IMR-90 (cell line): ENCODE data around the gene TMPRSS6. TPM values are rescaled to one million over a fixed set of nuclear protein-coding genes. Genes with fewer than 3 reads are reported as not detected.

Experiments
- ATAC-seq: fragments of 200-7000 bp; cut with Tn5 transposase; 2 replicates; pipeline ENCODE4 v1.9.1; 2020; ENCODE audit warnings: low read depth, mild to moderate bottlenecking, moderate library complexity
- BruUV-seq: library from RNA; stranded (reverse); fragments of 400-500 nt; replicated peaks from 2 replicates; lab custom pipeline; 2021; lab: Mats Ljungman, UMichigan
- CTCF ChIA-PET: fragments of 300-600 bp; formaldehyde crosslinking; extraction: SDS; loops from one replicate; lab custom pipeline; 2021; ENCODE audit warnings: antibody characterized with exemption; lab: Yijun Ruan, JAX
- POLR2A ChIA-PET: fragments of 300-600 bp; sonication (Branson Sonifier 250); formaldehyde crosslinking; loops from one replicate; lab custom pipeline; 2022; ENCODE audit warnings: antibody characterized with exemption; ENCODE audit not compliant: unreplicated experiment; lab: Charles Lee
- DNase-seq: peaks from one replicate; pipeline ENCODE4 v3.0.0; 2013
- H2AFZ ChIP-seq: replicated peaks from 2 replicates; pipeline ENCODE3; 2013; ENCODE audit warnings: low read length, mild to moderate bottlenecking; ENCODE audit not compliant: poor library complexity
- H2AK5ac ChIP-seq: 2 replicates; pipeline ENCODE4 v1.6.1; 2013; ENCODE audit warnings: low read depth, low read length, inconsistent platforms
- H2AK9ac ChIP-seq: replicated peaks from 2 replicates; pipeline ENCODE3; 2013; ENCODE audit warnings: mild to moderate bottlenecking, low read depth, low read length, moderate library complexity; ENCODE audit not compliant: poor library complexity
- H2BK120ac ChIP-seq: 2 replicates; pipeline ENCODE4 v1.6.1; 2013; ENCODE audit warnings: low read depth, low read length, inconsistent platforms
- H2BK15ac ChIP-seq: 3 replicates; pipeline ENCODE4 v1.6.1; 2013; ENCODE audit warnings: low read depth, low read length, inconsistent platforms
- H2BK20ac ChIP-seq: 2 replicates; pipeline ENCODE4 v1.6.1; 2013; ENCODE audit warnings: low read depth, mild to moderate bottlenecking, inconsistent platforms, low read length, moderate library complexity
- H2BK5ac ChIP-seq: 2 replicates; pipeline ENCODE4 v1.6.1; 2013; ENCODE audit warnings: mild to moderate bottlenecking, low read depth, low read length, inconsistent platforms; ENCODE audit not compliant: poor library complexity, severe bottlenecking
- H3K14ac ChIP-seq: replicated peaks from 2 replicates; pipeline ENCODE4 v1.6.1; 2013; ENCODE audit warnings: low read depth, low read length, inconsistent platforms
- H3K18ac ChIP-seq: 2 replicates; pipeline ENCODE4 v1.6.1; 2013; ENCODE audit warnings: low read depth, low read length, control low read depth
- H3K23ac ChIP-seq: 2 replicates; pipeline ENCODE4 v1.6.1; 2013; ENCODE audit warnings: low read depth, low read length, inconsistent platforms
- H3K27ac ChIP-seq: 2 replicates; pipeline ENCODE4 v1.5.1; 2013; ENCODE audit warnings: mild to moderate bottlenecking, control low read depth, low read length; ENCODE audit not compliant: insufficient read depth
- H3K27me3 ChIP-seq: 2 replicates; pipeline ENCODE4 v1.6.1; 2013; ENCODE audit warnings: low read length; ENCODE audit not compliant: control insufficient read depth, insufficient read depth
- H3K36me3 ChIP-seq: 2 replicates; pipeline ENCODE4 v1.6.1; 2013; ENCODE audit warnings: low read length, mixed read lengths; ENCODE audit not compliant: control insufficient read depth, insufficient read depth
- H3K4ac ChIP-seq: 2 replicates; pipeline ENCODE4 v1.6.1; 2013; ENCODE audit warnings: low read depth, low read length, inconsistent platforms
- H3K4me1 ChIP-seq: 2 replicates; pipeline ENCODE4 v1.6.1; 2013; ENCODE audit warnings: low read length, mixed read lengths; ENCODE audit not compliant: control insufficient read depth, insufficient read depth
- H3K4me2 ChIP-seq: 2 replicates; pipeline ENCODE4 v1.6.1; 2013; ENCODE audit warnings: low read depth, mild to moderate bottlenecking, control low read depth, low read length, moderate library complexity
- H3K4me3 ChIP-seq: 2 replicates; pipeline ENCODE4 v1.5.1; 2013; ENCODE audit warnings: low read depth, mild to moderate bottlenecking, control low read depth, low read length, moderate library complexity; ENCODE audit not compliant: insufficient read depth
- H3K56ac ChIP-seq: 2 replicates; pipeline ENCODE4 v1.6.1; 2013; ENCODE audit warnings: low read length, inconsistent platforms; ENCODE audit not compliant: insufficient read depth; ENCODE audit errors: extremely low read depth
- H3K79me1 ChIP-seq, 2 experiments: 2 replicates each; pipeline ENCODE4 v1.6.1; 2013; ENCODE audit warnings: low read length in 2 of 2, inconsistent platforms in 1 of 2, low read depth in 1 of 2
- H3K9ac ChIP-seq: 2 replicates; pipeline ENCODE4 v1.6.1; 2013; ENCODE audit warnings: low read depth, low read length, control low read depth
- H3K9me1 ChIP-seq: 2 replicates; pipeline ENCODE4 v1.6.1; 2013; ENCODE audit warnings: low read length, inconsistent platforms; ENCODE audit not compliant: insufficient read depth
- H3K9me3 ChIP-seq: 2 replicates; pipeline ENCODE4 v1.6.1; 2013; ENCODE audit warnings: low read length; ENCODE audit not compliant: control insufficient read depth, insufficient read depth
- H4K20me1 ChIP-seq: 2 replicates; pipeline ENCODE4 v1.6.1; 2013; ENCODE audit warnings: low read length, inconsistent platforms; ENCODE audit not compliant: insufficient read depth
- H4K5ac ChIP-seq: 2 replicates; pipeline ENCODE4 v1.6.1; 2013; ENCODE audit warnings: mild to moderate bottlenecking, low read depth, low read length, control low read depth
- H4K8ac ChIP-seq, 2 experiments: 2 replicates each; pipeline ENCODE4 v1.6.1; 2013; ENCODE audit warnings: low read depth in 2 of 2, low read length in 2 of 2, control low read depth in 1 of 2, inconsistent platforms in 1 of 2
- H4K91ac ChIP-seq: 2 replicates; pipeline ENCODE4 v1.6.1; 2013; ENCODE audit warnings: low read depth, low read length, inconsistent platforms; ENCODE audit not compliant: insufficient read depth
- BHLHE40 ChIP-seq: fragments of 150-350 bp; IDR thresholded peaks from 2 replicates; pipeline ENCODE4 v1.6.1; 2016; ENCODE audit warnings: mild to moderate bottlenecking, low read depth, low read length
- CEBPB ChIP-seq: IDR thresholded peaks from 2 replicates; pipeline ENCODE4 v1.6.1; 2012; ENCODE audit warnings: low read depth, low read length, improper control_type of control experiment
- CHD1 ChIP-seq: IDR thresholded peaks from 2 replicates; pipeline ENCODE4 v1.6.1; 2012; ENCODE audit warnings: low read depth, low read length, improper control_type of control experiment
- FOS ChIP-seq: fragments of 150-350 bp; IDR thresholded peaks from 2 replicates; pipeline ENCODE4 v1.6.1; 2016; ENCODE audit warnings: low read depth, low read length
- MAFK ChIP-seq: IDR thresholded peaks from 2 replicates; pipeline ENCODE4 v1.6.1; 2012; ENCODE audit warnings: low read depth, low read length, improper control_type of control experiment
- MAZ ChIP-seq: IDR thresholded peaks from 2 replicates; pipeline ENCODE4 v1.6.1; 2012; ENCODE audit warnings: low read depth, mild to moderate bottlenecking, low read length, improper control_type of control experiment, moderate library complexity, borderline replicate concordance
- MXI1 ChIP-seq: IDR thresholded peaks from 2 replicates; pipeline ENCODE4 v1.6.1; 2012; ENCODE audit warnings: low read depth, mild to moderate bottlenecking, low read length, moderate library complexity, borderline replicate concordance
- NFE2L2 ChIP-seq: fragments of 150-350 bp; IDR thresholded peaks from 2 replicates; pipeline ENCODE4 v1.6.1; 2016; ENCODE audit warnings: low read depth, mild to moderate bottlenecking, low read length
- POLR2A ChIP-seq: IDR thresholded peaks from 2 replicates; pipeline ENCODE4 v1.6.1; 2012; ENCODE audit warnings: mild to moderate bottlenecking, low read depth, low read length
- RAD21 ChIP-seq: IDR thresholded peaks from 2 replicates; pipeline ENCODE4 v1.6.1; 2012; ENCODE audit warnings: low read length, improper control_type of control experiment
- RCOR1 ChIP-seq: IDR thresholded peaks from 2 replicates; pipeline ENCODE4 v1.6.1; 2012; ENCODE audit warnings: mild to moderate bottlenecking, low read length, improper control_type of control experiment; ENCODE audit not compliant: insufficient replicate concordance
- RFX5 ChIP-seq: IDR thresholded peaks from 2 replicates; pipeline ENCODE4 v1.8.0; 2012; ENCODE audit warnings: low read depth, mild to moderate bottlenecking, low read length, moderate library complexity
- SMC3 ChIP-seq: fragments of 150-350 bp; IDR thresholded peaks from 2 replicates; pipeline ENCODE4 v1.6.1; 2016; ENCODE audit warnings: low read depth, mild to moderate bottlenecking, antibody characterized with exemption, low read length, moderate library complexity
- WGBS, 2 experiments: methylation state at CpG; one replicate each; pipeline versions ENCODE4 v1.1.5 to v1.1.7; 2013; ENCODE audit warnings: missing lambda C conversion rate in 2 of 2; ENCODE audit not compliant: insufficient read length in 1 of 2; ENCODE audit errors: extremely low coverage in 2 of 2; 5-methylcytosine and 5-hydroxymethylcytosine counted together
- dilution Hi-C: fragments of 300-500 bp; cut with HindIII; formaldehyde crosslinking; loops from one replicate; pipeline ENCODE4 v1.14.3; 2018; ENCODE audit warnings: low sequenced_read_pairs; ENCODE audit not compliant: unreplicated experiment
- in situ Hi-C: fragments of 300-500 bp; cut with MboI; formaldehyde crosslinking; loops from 3 replicates; pipeline ENCODE4 v1.14.3; 2019; ENCODE audit warnings: low sequenced_read_pairs, inconsistent platforms, mixed read lengths
- intact Hi-C: fragments of 100-400 bp; cut with micrococcal nuclease; formaldehyde crosslinking; loops from 2 replicates; pipeline ENCODE4 v1.10.0; 2022
- polyA plus RNA-seq, 3 experiments: library from polyadenylated mRNA; depleted of rRNA; stranded (reverse); fragments of >200 nt; gene quantifications; 2 replicates each; pipeline ENCODE4 v1.2.3, GENCODE V29; 2012; ENCODE audit warnings: low replicate concordance in 1 of 3
- total RNA-seq: library from RNA; depleted of rRNA; stranded (reverse); fragments of >200 nt; gene quantifications from 2 replicates; pipeline ENCODE4 v1.2.3, GENCODE V29; 2012
- TF ChIP-seq, protein P1 (sequence below): conservative IDR thresholded peaks from 2 replicates; pipeline ENCODE4 v1.5.1; 2012; ENCODE audit warnings: mild to moderate bottlenecking, low read depth, low read length, improper control_type of control experiment
- TF ChIP-seq, protein P2 (sequence below): fragments of 150-350 bp; IDR thresholded peaks from 2 replicates; pipeline ENCODE4 v1.6.1; 2017; ENCODE audit warnings: mild to moderate bottlenecking, antibody characterized with exemption, low read length, low read depth
- TF ChIP-seq, protein P3 (sequence below): fragments of 150-350 bp; IDR thresholded peaks from 2 replicates; pipeline ENCODE4 v1.6.1; 2016; ENCODE audit warnings: low read depth, mild to moderate bottlenecking, low read length, moderate library complexity, borderline replicate concordance

The TMPRSS6 gene
- total and polyA plus RNA-seq, 2 of the 4 experiments (the other 2 are of a cell fraction), result not detected

DNA sequence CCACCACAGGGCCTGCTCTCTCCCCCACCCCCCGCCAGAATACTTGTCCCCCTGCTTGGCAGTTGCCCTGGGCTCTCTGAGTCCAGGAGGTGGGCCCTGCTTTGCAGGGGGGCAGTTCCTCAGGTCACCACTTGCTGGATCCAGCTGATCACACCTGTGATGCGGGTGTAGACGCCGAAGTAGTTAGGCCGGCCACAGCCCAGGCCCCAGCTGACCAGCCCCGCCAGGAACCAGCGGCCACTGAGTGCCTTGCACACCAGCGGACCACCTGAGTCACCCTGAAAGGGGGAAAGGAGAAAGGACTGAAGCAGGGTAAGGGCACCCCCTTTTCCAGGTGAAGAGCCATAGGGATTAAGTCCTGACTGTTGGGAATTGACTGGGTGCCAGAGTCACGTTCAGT is 43.6 kb downstream of the TMPRSS6 start:
- CTCF ChIA-PET, result no interaction called here
- no peaks in the 10 kb centered on the region for H3K9me3 ChIP-seq
- no peak overlapping the region for H4K8ac ChIP-seq
- no peaks in the 10 kb centered on the region for H4K20me1 ChIP-seq
- H3K27ac ChIP-seq, result no peak overlapping the region
- in situ Hi-C loops, result no loop called here
- no peak overlapping the region for H3K14ac ChIP-seq
- intact Hi-C loops, result no loop called here
- POLR2A ChIA-PET, result no interaction called here
- no peaks in the 10 kb centered on the region for H3K4me1 ChIP-seq
- H3K4me3 ChIP-seq, result no peak overlapping the region
- no peak overlapping the region for H3K4me2 ChIP-seq
- no peaks in the 10 kb centered on the region for H3K79me1 ChIP-seq
- H2BK15ac ChIP-seq, result no peak overlapping the region
- no peak overlapping the region for H3K23ac ChIP-seq
- no peak overlapping the region for H3K56ac ChIP-seq
- WGBS, 2 experiments, result 81% methylated on average over 5 of the region's 9 CpGs; no CpG with 5 or more reads in 1 of the 2 experiments
- no peak overlapping the region for H2BK20ac ChIP-seq
- no peak overlapping the region for H2AFZ ChIP-seq
- H4K5ac ChIP-seq, result no peak overlapping the region
- no peak for ATAC-seq
- no peak overlapping the region for H2AK5ac ChIP-seq
- DNase-seq, result no peak
- no peak overlapping the region for H4K91ac ChIP-seq
- no peak overlapping the region for H3K9ac ChIP-seq
- BruUV-seq, result no TSS peak
- H2BK5ac ChIP-seq, result no peak overlapping the region
- peaks cover 25% of the 10 kb centered on the region for H3K27me3 ChIP-seq
- H2AK9ac ChIP-seq, result no peak overlapping the region
- no peak overlapping the region for H2BK120ac ChIP-seq
- H3K4ac ChIP-seq, result no peak overlapping the region
- TF ChIP-seq, protein P1, sequence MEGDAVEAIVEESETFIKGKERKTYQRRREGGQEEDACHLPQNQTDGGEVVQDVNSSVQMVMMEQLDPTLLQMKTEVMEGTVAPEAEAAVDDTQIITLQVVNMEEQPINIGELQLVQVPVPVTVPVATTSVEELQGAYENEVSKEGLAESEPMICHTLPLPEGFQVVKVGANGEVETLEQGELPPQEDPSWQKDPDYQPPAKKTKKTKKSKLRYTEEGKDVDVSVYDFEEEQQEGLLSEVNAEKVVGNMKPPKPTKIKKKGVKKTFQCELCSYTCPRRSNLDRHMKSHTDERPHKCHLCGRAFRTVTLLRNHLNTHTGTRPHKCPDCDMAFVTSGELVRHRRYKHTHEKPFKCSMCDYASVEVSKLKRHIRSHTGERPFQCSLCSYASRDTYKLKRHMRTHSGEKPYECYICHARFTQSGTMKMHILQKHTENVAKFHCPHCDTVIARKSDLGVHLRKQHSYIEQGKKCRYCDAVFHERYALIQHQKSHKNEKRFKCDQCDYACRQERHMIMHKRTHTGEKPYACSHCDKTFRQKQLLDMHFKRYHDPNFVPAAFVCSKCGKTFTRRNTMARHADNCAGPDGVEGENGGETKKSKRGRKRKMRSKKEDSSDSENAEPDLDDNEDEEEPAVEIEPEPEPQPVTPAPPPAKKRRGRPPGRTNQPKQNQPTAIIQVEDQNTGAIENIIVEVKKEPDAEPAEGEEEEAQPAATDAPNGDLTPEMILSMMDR, result no peak
- no peak for TF ChIP-seq MXI1
- no peak for TF ChIP-seq NFE2L2
- no peak for TF ChIP-seq RAD21
- no peak for TF ChIP-seq BHLHE40
- TF ChIP-seq, protein P2, sequence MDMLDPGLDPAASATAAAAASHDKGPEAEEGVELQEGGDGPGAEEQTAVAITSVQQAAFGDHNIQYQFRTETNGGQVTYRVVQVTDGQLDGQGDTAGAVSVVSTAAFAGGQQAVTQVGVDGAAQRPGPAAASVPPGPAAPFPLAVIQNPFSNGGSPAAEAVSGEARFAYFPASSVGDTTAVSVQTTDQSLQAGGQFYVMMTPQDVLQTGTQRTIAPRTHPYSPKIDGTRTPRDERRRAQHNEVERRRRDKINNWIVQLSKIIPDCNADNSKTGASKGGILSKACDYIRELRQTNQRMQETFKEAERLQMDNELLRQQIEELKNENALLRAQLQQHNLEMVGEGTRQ, result no peak
- no peak for TF ChIP-seq POLR2A
- TF ChIP-seq FOS, result no peak
- no peak for TF ChIP-seq CHD1
- no peak for TF ChIP-seq RFX5
- TF ChIP-seq SMC3, result no peak
- TF ChIP-seq MAZ, result no peak
- no peak for TF ChIP-seq RCOR1
- TF ChIP-seq, protein P3, sequence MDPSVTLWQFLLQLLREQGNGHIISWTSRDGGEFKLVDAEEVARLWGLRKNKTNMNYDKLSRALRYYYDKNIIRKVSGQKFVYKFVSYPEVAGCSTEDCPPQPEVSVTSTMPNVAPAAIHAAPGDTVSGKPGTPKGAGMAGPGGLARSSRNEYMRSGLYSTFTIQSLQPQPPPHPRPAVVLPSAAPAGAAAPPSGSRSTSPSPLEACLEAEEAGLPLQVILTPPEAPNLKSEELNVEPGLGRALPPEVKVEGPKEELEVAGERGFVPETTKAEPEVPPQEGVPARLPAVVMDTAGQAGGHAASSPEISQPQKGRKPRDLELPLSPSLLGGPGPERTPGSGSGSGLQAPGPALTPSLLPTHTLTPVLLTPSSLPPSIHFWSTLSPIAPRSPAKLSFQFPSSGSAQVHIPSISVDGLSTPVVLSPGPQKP, result no peak
- no peak for TF ChIP-seq CEBPB
- TF ChIP-seq MAFK, result no peak
- no peaks in the 10 kb centered on the region; the same call in 1 of the 2 replicates for H3K36me3 ChIP-seq
- no peak overlapping the region for H3K18ac ChIP-seq
- dilution Hi-C loops, result no loop called here
- H3K9me1 ChIP-seq, result no peaks in the 10 kb centered on the region
